Heart left ventricle (tissue), 13 donors: Measurements from ENCODE around the gene UBQLNL.

Experiments
- CTCF ChIP-seq, 12 donors: fragments of 200-600 bp; sonication (generic) in 4 of 12; IDR thresholded peaks; one replicate each; pipeline versions ENCODE4 v1.5.0 to v1.8.0; 2018 to 2022; ENCODE audit warnings: antibody characterized with exemption in 12 of 12, mild to moderate bottlenecking in 5 of 12
- POLR2A ChIP-seq, 2 donors: fragments of 450-650 bp; IDR thresholded peaks; one replicate each; pipeline ENCODE4 v1.6.1; 2017; ENCODE audit warnings: antibody characterized with exemption in 2 of 2, mild to moderate bottlenecking in 2 of 2, moderate library complexity in 2 of 2
- donor health status: ischemic (EF 13 %, LVEDD 7.1; RV severe dilation, severe dysfunction).
- donor health status: DM: no; HTN: yes; CAD: no.
- donor health status: DM: no; HTN: no; CAD: no.
- donor health status: ischemic (EF 25% LVEDD 6.9; RV normal size, moderate dysfunction).
- donor health status: ischemic (EF 25% LVEDD 5.7; RV mildly dilated, moderate dysfunction).
- donor health status: ischemic (EF 35%, LVEDD 5.7; RV mildly dilated, moderate dysfunction).
- donor health status: nonischemic (EF 11% LVEDD 7.7; RV severe dilation, severe dysfunction).
- donor health status: DM: yes; HTN: yes; CAD: no.
- donor health status: PGD.
- donor health status: ischemic (EF 29% LVEDD 5.4; RV normal size, mild dysfunction).
- donor health status: nonischemic (EF 23%, LVEDD 6.1; RV moderate dilation, normal function).

- TF ChIP-seq POLR2A (IDR thresholded peaks at IDR 0.05) (no peak), CTCF (IDR thresholded peaks at IDR 0.05) (no peak)
Observed at GRCh38 chr11:5473921-5474320, 42.6 kb downstream of the UBQLNL start.
